HepG2 (cell line): ENCODE measurements around the gene KCTD14. TPM values are rescaled to one million over a fixed set of nuclear protein-coding genes. Genes with fewer than 3 reads are reported as not detected.

ENCODE experiments used
- ATAC-seq: fragments of 200-7000 bp; cut with Tn5 transposase; 3 replicates; pipeline ENCODE4 v1.9.1; 2020; ENCODE audit warnings: mild to moderate bottlenecking, moderate library complexity
- BruUV-seq: library from RNA; stranded (reverse); fragments of 400-500 nt; replicated peaks from 2 replicates; lab custom pipeline; 2021; lab: Mats Ljungman, UMichigan
- CTCF ChIA-PET: fragments of 300-600 bp; formaldehyde crosslinking; extraction: SDS; loops from one replicate; lab custom pipeline; 2021; ENCODE audit warnings: low total read pairs, inconsistent platforms, low intra/inter-chr PET ratio; lab: Yijun Ruan, JAX
- POLR2A ChIA-PET: fragments of 350-600 bp; sonication (Branson Sonifier 250); formaldehyde crosslinking; loops from one replicate; lab custom pipeline; 2020; ENCODE audit warnings: antibody characterized with exemption, inconsistent platforms; lab: Yijun Ruan, JAX
- DNase-seq: peaks from one replicate; pipeline ENCODE4 v3.0.0-alpha.2; 2015; ENCODE audit warnings: low spot score
- FAIRE-seq: peaks from 3 replicates; lab custom pipeline; 2011; peaks lifted over from hg19 to GRCh38; lab: Jason Lieb, UNC
- H2AFZ ChIP-seq: one replicate; pipeline ENCODE4 v1.6.1; 2011; ENCODE audit warnings: low read length, inconsistent platforms
- H3K27ac ChIP-seq: fragments of 300-600 bp; 3 replicates; pipeline ENCODE4 v1.8.0; 2011; ENCODE audit warnings: mixed run types, mild to moderate bottlenecking, mixed read lengths, low read length, inconsistent platforms; ENCODE audit not compliant: insufficient read depth; ENCODE audit errors: extremely low read length
- H3K27me3 ChIP-seq, 2 experiments: fragments of 200-600 bp in 1 of 2; 2 replicates in 1 of 2; 3 replicates in 1 of 2; pipeline versions ENCODE4 v1.6.0 to v1.8.0; 2011; ENCODE audit warnings: low read length in 2 of 2, mild to moderate bottlenecking in 2 of 2, moderate library complexity in 2 of 2, inconsistent platforms in 1 of 2; ENCODE audit not compliant: insufficient read depth in 2 of 2, control insufficient read depth in 1 of 2
- H3K36me3 ChIP-seq, 2 experiments: fragments of 200-600 bp in 1 of 2; replicated peaks in 1 of 2; 2 replicates in 1 of 2; 3 replicates in 1 of 2; pipeline versions ENCODE4 v1.5.1 to v1.8.0; 2011; ENCODE audit warnings: low read length in 2 of 2, inconsistent platforms in 1 of 2; ENCODE audit not compliant: insufficient read depth in 2 of 2, control insufficient read depth in 1 of 2
- H3K4me1 ChIP-seq: 2 replicates; pipeline ENCODE4 v1.5.1; 2012; ENCODE audit warnings: low read length, inconsistent platforms; ENCODE audit not compliant: insufficient read depth
- H3K4me2 ChIP-seq: 2 replicates; pipeline ENCODE4 v1.6.0; 2011; ENCODE audit warnings: low read depth, low read length, inconsistent platforms
- H3K4me3 ChIP-seq, 3 experiments: fragments of 200-600 bp in 1 of 3; sonication (generic), shearing (Covaris generic) in 1 of 3; replicated peaks in 1 of 3; 2 replicates each; pipeline ENCODE4 v1.5.1; 2011 to 2016; ENCODE audit warnings: low read length in 3 of 3, inconsistent platforms in 2 of 3, low read depth in 2 of 3, mild to moderate bottlenecking in 2 of 3, control low read depth in 1 of 3, mixed read lengths in 1 of 3; ENCODE audit not compliant: insufficient read depth in 1 of 3
- H3K79me2 ChIP-seq: one replicate; pipeline ENCODE4 v1.6.1; 2011; ENCODE audit warnings: low read length, inconsistent platforms; ENCODE audit not compliant: insufficient read depth
- H3K9ac ChIP-seq: 2 replicates; pipeline ENCODE4 v1.6.0; 2011; ENCODE audit warnings: mild to moderate bottlenecking, low read depth, low read length, inconsistent platforms; ENCODE audit not compliant: insufficient read depth
- H3K9me3 ChIP-seq: 2 replicates; pipeline ENCODE4 v1.5.1; 2012; ENCODE audit warnings: mild to moderate bottlenecking, low read length
- H4K20me1 ChIP-seq: 2 replicates; pipeline ENCODE4 v1.6.0; 2011; ENCODE audit warnings: inconsistent platforms, mild to moderate bottlenecking, low read length, moderate library complexity; ENCODE audit not compliant: insufficient read depth
- ATAD3A ChIP-seq: sonication (generic); formaldehyde crosslinking; IDR thresholded peaks from 2 replicates; pipeline ENCODE4 v1.4.0; 2020; ENCODE audit warnings: missing genetic modification reagents
- CCAR2 ChIP-seq: fragments of 200-400 bp; formaldehyde crosslinking; optimal IDR thresholded peaks from 2 replicates; pipeline ENCODE3; 2018; ENCODE audit warnings: low read depth, mild to moderate bottlenecking, low read length, moderate library complexity
- MBD4 ChIP-seq: IDR thresholded peaks from 2 replicates; pipeline ENCODE4 v1.6.1; 2012; ENCODE audit warnings: low read length, inconsistent platforms, borderline replicate concordance
- MXI1 ChIP-seq: IDR thresholded peaks from 3 replicates; pipeline ENCODE4 v1.6.1; 2012; ENCODE audit warnings: low read depth, low read length, inconsistent platforms, borderline replicate concordance
- SETDB1 ChIP-seq: sonication (generic); formaldehyde crosslinking; IDR thresholded peaks from 2 replicates; pipeline ENCODE4 v1.5.1; 2020; ENCODE audit warnings: missing genetic modification reagents, mild to moderate bottlenecking, borderline replicate concordance
- SKIL ChIP-seq: sonication (generic); formaldehyde crosslinking; IDR thresholded peaks from 2 replicates; pipeline ENCODE4 v1.8.0; 2022; ENCODE audit warnings: missing genetic modification reagents, mild to moderate bottlenecking, moderate library complexity, borderline replicate concordance
- TGIF2 ChIP-seq: IDR thresholded peaks from 2 replicates; pipeline ENCODE4 v1.6.1; 2016; ENCODE audit warnings: control low read depth, missing compliant biosample characterization
- ZFP37 ChIP-seq: sonication (generic); formaldehyde crosslinking; IDR thresholded peaks from 2 replicates; pipeline ENCODE4 v1.4.0; 2020; ENCODE audit warnings: missing genetic modification reagents, borderline replicate concordance
- WGBS: methylation state at CpG from one replicate; pipeline ENCODE4 v1.1.6; 2017; ENCODE audit warnings: low lambda C conversion rate; 5-methylcytosine and 5-hydroxymethylcytosine counted together
- in situ Hi-C: cut with HindIII; loops from 2 replicates; pipeline ENCODE4 v1.10.0; 2017; ENCODE audit warnings: low pct_unique_long_range_greater_than_20kb; ENCODE audit not compliant: extremely low pct_ligation_motif_present
- intact Hi-C: fragments of 100-400 bp; cut with micrococcal nuclease; formaldehyde crosslinking; loops from one replicate; pipeline ENCODE4 v1.10.0; 2022; ENCODE audit not compliant: unreplicated experiment
- polyA plus RNA-seq, 8 experiments: library from polyadenylated mRNA; depleted of rRNA in 3 of 8; stranded (reverse) in 7 of 8; unstranded in 1 of 8; fragments of >200 nt; fragmentation: Illumina TruSeq in 4 of 8; extraction: Trizol in 4 of 8; gene quantifications; 2 replicates each; pipeline versions ENCODE4 v1.2.1 to v1.2.3, GENCODE V29; 2011 to 2016; ENCODE audit warnings: low read depth in 4 of 8, missing spikeins in 1 of 8, mixed read lengths in 1 of 8; ENCODE audit not compliant: insufficient read depth in 1 of 8
- total RNA-seq, 5 experiments: library from RNA; depleted of rRNA; stranded (reverse); fragments of >200 nt; fragmentation: Illumina TruSeq; extraction: Trizol; gene quantifications; 2 replicates each; pipeline ENCODE4 v1.2.3, GENCODE V29; 2016; ENCODE audit warnings: low read depth in 1 of 5

The KCTD14 gene
- total and polyA plus RNA-seq, 2 of the 13 experiments (the other 11 are each of a cell fraction or from before 2014, with no cell fraction given), result 10.3 to 15.6 TPM

GRCh38 chr11:78065203-78065602 is 42.1 kb upstream of the KCTD14 start:
- no peak for TF ChIP-seq ZFP37 (CRISPR knock-in tag)
- no peak for TF ChIP-seq MBD4
- TF ChIP-seq SKIL (CRISPR knock-in tag), result no peak
- no peak for TF ChIP-seq SETDB1 (CRISPR knock-in tag)
- TF ChIP-seq TGIF2 (CRISPR knock-in tag), result no peak
- no peak for TF ChIP-seq MXI1
- TF ChIP-seq CCAR2, result no peak
- no peak for TF ChIP-seq ATAD3A (CRISPR knock-in tag)
- H3K79me2 ChIP-seq, result peaks cover 6% of the 10 kb centered on the region
- H3K27me3 ChIP-seq, result no peaks in the 10 kb centered on the region
- in situ Hi-C loops (no loop called here), intact Hi-C loops (no loop called here)
- no peaks in the 10 kb centered on the region for H4K20me1 ChIP-seq
- H3K36me3 ChIP-seq, result peaks cover 6 to 25% of the 10 kb centered on the region in 2 experiments
- H3K9me3 ChIP-seq, result no peaks in the 10 kb centered on the region
- no peak for FAIRE-seq
- 100% methylated on average over 2 of the region's 2 CpGs for WGBS
- H3K4me1 ChIP-seq, result peaks cover 37% of the 10 kb centered on the region
- DNase-seq, result no peak
- no TSS peak for BruUV-seq
- H3K9ac ChIP-seq, result no peak overlapping the region
- H3K27ac ChIP-seq, result no peak overlapping the region
- H3K4me2 ChIP-seq, result no peak overlapping the region
- CTCF ChIA-PET, result no interaction called here
- no peak for ATAC-seq
- POLR2A ChIA-PET, result interaction anchor here (0.8 kb wide), 1 partner anchor 19 kb away, joined by 3 read pairs; no protein-coding TSS in a partner anchor
- no peak overlapping the region for H3K4me3 ChIP-seq
- no peak overlapping the region for H2AFZ ChIP-seq
